Activated CD4-positive, alpha-beta T cell treated with anti-CD3 and anti-CD28 coated beads, Interleukin-2, Interleukin-4, amounts not matched to agents 100 ng/mL and 50 ng/mL, durations not matched to agents 16 hours and 8 hours (primary cell): ENCODE data around the gene IGSF9B.

ENCODE experiments used
- DNase-seq: peaks from one replicate; pipeline ENCODE4 v3.0.0-alpha.2; 2020; ENCODE audit warnings: low spot score

The IGSF9B gene

DNA sequence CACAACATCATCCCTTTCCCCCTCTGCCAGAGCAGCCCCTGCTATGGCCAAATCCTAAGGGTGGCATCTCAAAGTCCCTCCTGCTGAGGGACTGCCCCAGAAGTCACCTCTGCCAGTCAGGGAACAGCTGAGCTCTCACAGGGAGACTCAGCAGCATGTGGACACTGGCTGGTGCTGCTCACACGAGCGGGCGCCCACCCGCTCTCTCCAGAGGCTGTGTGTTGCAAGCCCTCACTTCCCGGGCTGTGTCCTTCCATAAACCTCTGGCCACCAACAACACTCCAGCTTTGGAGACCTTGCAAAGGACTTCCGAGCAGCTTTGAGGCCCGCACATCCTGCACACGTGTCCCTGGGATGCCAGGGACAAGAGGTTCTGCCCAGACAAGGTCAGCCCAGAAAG, 2.8 kb downstream of the IGSF9B start:
- DNase-seq = no peak

DNA sequence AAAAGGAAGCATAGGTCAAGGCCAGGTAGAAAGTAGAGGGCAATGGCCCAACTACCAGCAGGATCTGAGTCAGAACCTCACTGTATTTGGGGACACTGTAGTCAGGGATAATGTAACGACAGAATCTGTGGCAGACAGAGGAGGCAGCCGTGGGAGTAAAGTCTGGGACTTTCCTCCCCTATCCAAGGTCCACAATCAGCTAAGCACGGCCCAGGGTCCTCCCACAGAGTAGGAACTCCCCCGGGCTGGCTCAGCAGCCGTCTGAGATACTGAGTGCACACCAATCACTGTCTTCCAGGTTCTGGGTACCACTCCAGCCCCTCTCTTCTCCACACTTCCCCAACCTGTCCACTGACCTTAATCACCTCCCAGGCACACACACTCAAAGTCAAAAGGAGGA, 3.2 kb downstream of the IGSF9B start:
- DNase-seq = no peak

DNA sequence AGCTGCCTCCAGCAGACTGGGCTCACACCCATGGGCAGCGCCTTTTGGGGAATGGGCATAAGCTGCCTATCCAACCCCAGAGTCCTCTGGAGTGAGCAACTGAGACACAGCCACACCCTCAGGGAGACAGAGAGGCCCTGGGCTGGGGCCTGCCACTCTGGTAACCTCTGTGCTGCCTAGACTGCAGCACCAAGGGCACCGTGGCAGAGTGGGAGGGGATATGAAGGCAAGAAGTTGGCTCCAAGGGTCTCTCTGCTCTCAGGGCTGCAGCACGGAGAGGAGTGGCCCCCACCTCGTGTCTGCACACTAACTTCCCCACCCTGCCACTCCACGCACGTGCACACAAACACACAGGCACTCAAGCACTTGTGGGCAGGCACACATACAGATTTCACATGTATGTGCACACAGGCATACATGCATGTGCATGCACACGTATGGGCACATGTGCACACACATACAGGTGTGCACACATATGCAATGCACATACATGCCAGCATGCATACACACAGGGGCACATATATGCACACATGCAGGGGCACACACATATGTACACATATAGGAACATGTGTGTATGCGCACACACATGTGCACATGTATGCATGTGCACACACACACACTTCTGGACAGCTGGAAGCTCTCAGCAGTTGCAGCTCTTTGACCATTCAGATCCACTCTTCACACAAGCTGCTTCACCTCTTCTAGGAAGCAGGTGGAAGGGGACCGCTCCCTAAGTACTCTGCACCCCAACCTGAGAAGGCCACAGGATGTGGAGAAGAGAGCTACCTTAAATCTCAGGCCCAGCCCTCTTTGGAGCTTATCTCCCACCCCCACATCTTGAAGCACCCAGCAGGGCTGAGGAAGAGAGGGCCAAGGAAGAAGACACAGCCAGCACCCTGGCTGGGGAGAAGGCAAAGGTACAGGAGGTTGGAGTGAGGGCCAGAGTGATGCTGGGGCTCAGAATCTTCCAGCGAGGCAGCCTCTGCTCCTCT, 4.3 kb downstream of the IGSF9B start:
- DNase-seq = no peak

DNA sequence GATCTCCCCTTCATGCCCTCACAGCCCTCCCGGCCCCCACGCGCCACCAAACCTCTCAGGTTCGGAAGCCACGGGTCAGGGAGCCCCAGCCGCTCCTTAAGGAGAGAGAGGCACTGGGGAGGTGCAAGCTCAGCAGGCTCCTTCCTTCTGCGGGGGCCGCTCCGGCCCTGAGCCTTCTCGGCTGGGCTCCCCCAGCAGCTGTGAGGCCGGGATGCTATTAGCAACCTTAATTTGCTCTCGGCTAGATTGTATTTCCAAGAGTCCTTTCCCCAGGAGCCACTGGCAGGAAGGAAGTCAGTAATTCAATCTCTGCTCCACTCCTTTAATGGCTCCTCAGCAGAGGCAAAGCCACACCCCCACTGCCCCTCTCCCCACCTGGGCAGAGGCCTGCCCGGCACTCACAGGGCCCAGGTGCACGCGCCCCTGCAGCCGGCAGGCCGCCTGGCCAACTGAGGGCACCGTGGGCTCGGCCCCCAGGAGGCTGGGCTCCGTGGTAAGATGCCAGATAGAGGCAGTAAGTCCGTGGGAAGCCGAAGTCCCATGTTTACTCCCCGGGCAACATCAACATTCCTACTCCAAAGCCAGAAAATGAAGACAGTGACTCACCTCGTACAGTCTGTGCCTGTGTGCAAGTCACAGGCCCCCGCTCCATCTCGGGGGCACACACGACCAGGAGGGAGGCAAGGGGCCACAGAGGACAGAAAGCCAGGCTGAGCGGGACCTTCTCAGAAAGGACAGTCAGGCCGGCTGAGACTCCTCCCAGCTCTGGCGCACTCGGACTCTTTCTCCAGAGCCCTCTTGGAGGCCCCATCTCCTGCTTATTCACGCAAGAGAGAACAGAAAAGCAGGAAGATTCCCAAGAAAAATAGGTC, 5.2 kb downstream of the IGSF9B start:
- no peak for DNase-seq

DNA sequence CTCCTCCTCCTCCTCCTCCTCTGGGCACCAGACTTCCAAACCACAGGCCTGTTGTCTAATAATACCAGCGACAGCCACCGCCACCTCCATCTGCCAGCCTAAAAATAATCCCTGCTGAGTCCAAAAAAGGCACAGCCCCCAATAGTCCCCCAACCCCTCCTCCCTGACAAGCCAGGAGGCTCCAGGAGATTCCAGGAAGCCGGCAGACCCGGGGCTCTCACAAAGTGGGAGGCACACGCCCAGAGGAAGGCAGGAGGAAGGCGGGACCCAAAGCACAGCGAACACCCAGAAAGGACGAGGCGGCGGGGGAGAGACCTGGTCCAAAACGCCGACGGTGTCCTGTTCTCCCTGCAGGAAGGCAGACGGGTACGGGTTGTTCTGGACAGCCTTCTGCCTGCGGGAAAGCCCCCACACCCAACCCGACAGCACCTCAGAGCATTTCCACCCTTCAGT, 5.9 kb downstream of the IGSF9B start:
- no peak for DNase-seq

DNA sequence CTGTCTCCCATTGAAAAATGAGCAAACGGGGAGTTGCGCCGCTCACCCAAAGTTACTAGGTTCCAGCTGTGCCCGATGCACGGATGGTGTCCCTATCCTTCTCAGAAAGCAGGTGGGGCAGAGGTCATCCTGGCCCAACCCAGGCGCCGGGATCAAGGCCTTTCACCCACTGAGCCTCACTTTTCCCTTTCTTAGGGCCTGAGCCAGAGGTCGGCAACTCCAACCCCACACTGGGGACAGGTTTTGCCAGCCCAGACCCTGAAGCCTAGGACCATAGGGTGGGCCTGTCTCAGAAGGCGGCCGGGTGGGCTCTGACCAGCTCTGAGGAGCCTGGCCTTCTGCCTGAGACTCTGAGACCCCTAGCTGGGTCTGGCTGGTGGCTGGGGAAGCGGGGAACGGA, 6.3 kb downstream of the IGSF9B start:
- DNase-seq = no peak

DNA sequence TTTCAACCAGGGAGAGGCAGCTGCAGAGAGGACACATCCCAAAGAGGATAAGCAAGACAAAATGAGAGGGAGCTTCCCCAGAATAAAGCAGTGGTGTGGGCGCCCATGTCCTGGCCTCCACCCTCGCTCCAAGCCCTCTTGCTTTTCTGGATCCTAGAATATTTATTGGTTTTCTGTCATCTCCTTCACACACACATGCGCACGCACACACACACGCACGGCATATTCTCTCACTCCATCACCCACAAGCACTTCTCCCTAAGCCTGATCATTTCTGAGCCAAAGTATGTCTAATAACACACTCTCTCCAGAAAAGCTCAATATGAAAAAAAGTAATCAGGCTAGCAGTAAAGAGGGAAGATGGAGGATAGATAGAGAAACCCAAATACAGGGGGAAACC, 7.6 kb downstream of the IGSF9B start:
- DNase-seq = no peak

DNA sequence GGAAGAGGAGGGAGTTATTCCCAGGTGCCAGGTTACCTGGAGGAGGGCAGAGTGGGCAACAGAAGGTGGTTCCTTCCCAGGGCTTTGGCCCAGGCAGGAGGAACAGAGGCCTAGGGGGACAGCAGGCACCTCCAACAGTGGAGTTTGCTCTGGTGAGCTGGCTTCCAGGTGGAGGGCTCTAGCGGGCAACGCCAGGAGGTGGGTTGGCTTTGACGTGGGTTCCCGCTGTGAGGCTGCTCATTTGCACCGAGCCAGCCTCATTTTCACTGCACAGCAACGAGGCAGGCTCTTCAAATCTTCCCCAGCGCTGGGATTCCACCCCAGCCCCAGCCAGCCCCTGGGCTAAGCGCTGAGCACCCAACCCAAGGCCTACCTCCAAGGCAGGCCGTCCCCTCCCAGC, 8.1 kb downstream of the IGSF9B start:
- DNase-seq = no peak

DNA sequence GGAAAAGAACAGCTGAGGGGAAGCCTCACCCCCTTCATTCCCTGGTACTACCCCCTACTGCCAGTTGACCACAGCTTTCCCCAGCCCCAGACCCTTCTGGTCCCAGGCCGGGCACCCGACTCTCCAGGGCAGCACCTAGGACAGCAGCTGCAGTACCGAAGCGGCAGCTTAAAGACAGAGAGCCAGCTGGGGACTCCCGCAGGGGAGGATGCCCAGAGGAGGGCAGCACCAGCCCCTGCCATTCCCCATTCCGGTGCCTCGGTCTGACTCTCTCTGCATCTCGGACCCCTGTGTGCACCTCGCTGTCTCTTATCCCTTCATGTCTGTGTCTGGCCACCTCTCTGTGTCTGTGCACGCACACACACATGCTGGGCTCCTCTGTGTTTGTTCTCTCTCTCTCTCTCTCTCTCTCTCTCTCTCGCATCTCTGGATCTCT, 9.4 kb downstream of the IGSF9B start:
- DNase-seq = peak; percentile 62

DNA sequence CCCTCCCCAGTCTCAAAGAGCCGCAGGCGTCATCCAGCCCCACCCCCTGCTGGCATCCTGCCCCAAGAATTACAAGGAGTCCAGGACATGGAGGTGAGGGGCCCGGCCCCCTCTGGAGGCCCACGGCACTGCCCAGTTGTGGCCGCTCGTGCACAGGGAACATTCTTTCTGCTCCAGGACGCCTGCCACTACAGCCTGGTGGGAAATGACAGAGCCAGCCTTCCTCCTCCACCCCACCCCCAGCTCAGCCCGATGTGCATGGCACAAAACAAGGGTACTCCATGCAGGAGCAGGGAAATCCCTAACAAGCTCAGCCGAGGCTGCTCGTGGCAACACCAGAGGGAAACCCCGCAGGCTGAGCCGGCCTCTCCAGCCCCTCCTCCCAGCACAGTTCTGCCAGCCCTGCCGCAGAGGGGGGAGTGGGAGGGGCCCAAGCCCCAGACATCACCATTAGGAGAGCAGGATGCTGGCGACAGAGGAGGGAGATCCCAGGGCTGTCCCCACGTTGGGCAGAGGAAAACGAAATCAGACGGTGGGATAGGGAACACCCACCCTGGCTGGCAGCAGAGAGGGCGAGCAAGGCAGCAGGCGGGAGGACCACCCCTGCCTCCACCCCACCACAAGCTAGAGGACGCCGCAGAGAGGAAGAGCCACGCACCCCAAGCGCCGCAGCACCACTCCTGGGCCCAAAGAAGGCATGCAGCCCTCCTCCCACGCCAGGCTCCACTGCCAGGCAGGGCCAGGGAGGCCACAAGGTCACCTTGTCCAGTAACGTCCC, 10.0 kb downstream of the IGSF9B start:
- DNase-seq = no peak

DNA sequence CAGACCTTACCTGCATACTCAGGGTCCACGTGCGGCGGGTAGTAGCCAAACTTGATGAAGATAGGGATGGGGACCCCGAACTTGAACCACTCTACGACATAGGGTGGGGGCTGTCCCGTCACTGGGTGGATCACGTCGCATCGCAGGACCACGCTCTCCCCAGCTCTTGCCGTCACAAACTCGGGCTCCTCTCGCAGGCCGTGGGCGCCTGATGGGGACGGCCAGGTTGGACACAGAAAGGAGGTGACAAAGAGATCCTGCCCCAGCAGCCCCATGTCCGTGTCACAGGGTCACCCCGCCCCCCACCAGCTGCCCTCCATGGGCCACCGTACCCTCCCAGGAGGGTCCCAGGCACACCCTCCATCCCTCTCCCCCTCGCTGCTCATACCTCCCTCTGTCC, 10.7 kb downstream of the IGSF9B start:
- DNase-seq = no peak

DNA sequence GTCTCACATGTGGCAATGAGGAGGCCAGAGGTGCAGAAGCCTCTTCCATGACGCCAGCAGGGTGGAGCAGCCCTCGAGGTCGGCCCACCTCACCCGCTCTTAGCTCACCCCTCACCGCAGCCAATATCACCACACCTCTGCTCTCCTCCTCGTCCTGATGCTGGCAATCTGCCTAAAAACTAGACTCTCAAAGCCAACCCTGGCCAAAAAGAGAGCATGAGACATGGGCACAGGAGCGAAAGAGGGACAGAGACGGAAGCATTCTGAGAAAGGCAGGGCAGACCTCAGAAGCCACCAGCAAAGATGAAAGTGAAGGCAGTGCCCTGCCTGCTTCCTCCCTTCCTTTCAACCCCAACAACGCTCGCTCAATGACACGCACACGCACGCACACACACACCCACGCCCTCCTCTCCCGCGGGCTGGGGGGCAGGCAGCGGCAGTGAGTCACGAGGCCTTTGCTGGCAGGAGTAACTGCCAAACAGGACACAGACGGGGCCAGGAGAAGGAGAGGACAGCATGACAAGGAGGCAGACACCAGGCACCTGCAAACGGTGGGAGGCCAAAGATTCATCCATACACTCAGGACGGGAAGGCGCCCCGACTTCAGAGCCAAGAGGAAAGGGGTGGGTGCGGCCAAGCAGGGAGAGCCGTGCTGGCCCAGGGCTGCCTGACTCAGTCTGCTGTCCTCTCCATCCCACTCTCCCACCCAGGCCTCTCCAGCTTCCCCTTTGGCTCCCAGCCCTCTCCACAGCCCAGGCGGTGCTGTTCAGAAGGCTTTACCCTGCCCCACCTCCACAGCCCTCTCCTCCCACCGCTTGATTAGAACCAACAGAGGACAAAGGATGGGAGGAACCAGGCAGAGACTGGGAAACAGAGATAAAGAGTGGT, 11.4 kb downstream of the IGSF9B start:
- DNase-seq = peak; percentile 88

DNA sequence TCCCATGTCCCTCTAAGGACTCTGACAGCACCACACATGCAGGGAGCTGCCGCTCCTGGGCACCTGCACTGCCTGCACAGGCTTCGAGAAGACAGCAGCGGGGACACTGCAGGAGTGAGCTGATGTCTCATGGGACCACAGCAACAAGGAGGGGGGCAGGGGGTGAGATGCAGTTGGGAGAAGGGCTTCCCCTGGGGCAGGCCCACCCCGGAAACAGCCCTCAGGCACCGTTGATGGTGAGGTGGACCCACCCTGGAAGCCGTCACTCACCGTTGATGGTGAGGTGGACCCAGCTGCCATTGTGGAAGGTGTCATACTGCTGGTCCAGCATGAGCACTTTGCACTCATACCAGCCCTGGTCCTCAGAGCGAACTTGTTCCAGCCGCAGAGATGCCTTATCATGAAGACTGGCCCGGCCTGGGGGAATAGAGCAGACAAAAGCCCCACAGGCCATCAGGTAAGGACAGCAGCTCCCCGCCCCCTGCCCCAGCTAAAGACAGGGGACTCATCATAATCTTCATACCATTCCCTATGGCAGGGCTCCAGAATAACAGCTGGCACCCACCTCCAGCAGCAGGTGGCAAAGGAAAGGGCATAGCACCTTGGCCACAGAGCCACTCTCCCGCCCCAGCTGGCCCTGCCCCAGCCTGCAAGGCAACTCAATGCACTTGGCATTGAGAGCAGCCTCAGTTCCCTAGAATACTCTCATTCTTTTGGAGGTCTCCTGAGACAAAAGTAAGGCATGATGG, 12.6 kb downstream of the IGSF9B start:
- DNase-seq = no peak

DNA sequence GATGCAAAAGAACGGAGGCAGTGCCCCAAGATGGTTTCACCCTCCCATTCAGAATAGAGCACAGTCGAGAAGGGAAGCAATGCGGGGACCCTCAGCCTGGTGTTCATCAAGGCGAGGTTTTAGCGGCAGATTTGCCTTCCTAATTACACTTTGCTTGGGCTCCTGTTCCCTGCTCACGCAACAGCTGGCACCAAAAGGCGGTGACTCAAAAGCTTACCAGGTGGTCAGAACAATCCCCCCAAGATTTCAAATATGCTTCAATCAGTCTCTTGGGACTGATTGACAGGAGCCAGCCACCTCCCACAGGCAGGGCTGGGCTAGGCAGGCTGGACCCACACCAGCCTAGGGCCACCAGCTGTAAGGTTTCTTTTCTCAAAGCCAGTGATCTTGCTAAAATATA, 14.2 kb downstream of the IGSF9B start:
- DNase-seq = no peak

DNA sequence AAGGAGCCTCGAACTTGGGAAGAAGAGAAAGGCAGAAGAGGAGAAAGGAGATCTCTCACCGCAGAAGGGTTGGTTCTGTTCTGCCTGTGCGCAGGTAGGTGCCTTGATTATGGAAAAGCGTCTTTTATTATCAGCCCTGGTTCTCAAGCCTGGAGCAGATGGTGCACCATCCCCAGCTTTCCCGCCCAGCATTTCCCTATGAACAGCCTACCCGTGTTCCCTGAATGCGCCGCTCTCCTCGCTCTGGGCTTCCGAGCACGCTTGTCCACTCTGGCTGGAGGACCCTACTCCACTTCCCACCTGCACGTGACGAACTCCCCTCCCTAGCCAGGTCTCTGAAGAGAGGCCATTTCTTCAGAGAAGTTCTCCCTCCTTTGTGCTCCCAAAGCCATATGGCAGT, 15.2 kb downstream of the IGSF9B start:
- no peak for DNase-seq

DNA sequence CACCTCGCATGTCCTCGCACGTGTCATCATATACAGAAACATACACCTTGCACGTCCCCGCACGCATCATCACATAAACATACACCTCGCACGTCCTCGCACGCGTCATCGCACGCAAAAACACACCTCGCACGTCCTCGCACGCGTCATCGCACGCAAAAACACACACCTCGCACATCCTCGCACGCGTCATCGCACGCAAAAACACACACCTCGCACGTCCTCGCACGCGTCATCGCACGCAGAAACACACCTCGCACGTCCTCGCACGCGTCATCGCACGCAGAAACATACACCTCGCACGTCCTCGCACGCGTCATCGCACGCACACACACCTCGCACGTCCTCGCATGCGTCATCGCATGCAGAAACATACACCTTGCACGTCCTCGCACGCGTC, 16.7 kb downstream of the IGSF9B start:
- DNase-seq = no peak

DNA sequence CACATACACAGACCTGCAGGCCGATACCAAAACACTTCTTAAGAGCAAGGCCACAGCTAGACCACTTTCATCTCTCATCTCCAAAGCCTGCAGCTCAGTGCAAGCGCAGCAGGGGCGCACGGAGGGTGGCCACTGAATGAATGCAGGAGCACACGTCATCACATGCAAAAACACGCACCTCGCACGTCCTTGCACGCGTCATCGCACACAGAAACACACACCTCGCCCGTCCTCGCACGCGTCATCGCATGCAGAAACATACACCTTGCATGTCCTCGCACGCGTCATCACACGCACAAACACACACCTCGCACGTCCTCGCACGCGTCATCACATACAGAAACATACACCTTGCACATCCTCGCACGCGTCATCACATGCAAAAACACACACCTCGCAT, 17.2 kb downstream of the IGSF9B start:
- DNase-seq = no peak

DNA sequence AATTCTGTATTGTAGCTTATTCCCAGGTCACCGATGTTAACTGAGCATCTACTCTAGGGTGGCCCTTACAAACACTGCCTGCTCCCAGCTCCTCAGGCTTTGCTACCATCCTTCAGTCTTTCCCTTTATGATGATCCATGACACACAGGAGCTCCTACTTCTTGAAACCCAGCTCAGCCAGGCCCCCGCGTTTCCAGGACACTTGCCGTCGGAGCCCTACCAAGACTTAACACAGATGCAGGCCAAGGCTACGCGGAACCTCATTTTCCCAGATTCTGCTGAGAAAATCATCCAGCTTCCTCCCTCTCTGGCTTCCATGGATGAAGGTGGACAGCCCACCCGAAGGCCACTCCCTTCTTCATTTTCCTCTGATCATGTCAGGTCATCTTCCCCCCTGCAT, 18.6 kb downstream of the IGSF9B start:
- no peak for DNase-seq

DNA sequence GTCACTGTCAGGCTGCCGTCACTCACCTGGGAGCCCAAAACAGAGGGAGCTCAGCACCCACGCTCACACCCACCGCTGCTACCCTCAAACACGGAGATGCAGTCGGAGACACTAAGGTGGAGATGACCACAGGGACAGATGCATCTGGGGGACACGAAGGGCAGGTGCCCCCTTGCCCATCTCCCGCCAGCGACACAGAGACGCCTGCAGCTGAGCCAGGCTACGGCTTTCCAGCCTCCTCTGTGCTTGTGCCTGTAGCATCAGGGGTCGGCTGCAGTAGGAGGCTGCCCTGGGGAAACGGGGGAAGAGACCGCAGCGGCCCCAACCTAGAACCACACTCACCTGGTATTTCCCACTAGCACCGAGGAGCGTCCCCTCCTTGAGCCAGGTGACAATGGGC, 19.3 kb downstream of the IGSF9B start:
- no peak for DNase-seq

DNA sequence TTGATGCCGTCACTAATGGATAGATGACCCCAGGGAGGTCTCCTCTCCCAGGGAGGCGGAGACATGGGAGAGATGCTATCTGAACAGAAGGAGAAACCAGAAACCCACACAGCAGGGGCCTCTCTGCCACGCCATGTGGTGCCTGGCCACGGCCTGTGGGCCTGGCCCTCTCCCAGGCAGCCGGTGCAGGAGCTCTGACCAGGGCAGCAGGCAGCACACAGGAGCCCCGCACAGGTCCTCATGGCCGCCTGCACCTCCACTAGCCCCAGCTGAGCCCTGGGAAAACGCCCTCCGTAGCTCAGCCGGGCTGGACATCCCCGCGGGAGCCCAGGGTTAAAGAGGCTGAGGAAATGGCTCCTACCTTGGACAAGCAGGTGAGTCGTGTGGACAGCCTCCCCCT, 19.8 kb downstream of the IGSF9B start:
- DNase-seq = no peak
